ENCODE results near the gene CLDN5.

Gene CLDN5

DNA sequence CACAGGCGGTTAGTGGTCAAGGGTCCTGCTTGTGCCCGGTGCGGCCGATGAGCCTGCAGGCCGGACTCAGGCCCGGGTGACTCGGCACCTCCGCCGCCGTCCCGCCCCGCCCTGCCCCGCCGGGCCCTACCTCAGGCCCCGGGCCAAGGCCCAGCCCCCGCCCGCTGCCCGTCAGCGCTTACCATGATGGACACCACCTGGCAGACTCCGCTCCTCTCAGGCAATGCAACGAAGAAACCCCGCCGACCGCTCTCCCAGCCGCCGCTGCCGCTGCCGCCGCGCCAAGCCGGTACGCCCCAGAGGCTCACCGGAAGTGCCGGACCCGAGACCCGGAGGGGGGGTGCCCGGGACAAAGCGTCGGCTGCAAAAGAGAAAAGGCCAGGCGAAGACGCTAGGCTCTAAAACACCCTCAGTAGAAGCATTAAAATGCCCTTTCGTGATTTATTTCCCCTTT lies 45.3 kb downstream of the CLDN5 start, which contains the start of gene UFD1:
UFD1 (minus strand) TSS at position 293 of the 454 bp plus-strand sequence; CDS start at position 185, 108 bp downstream.
- peak; percentile 98 for DNase-seq

- no peak for DNase-seq
Observed at GRCh38 chr22:19478045-19478900, 45.9 kb downstream of the CLDN5 start.

DNA sequence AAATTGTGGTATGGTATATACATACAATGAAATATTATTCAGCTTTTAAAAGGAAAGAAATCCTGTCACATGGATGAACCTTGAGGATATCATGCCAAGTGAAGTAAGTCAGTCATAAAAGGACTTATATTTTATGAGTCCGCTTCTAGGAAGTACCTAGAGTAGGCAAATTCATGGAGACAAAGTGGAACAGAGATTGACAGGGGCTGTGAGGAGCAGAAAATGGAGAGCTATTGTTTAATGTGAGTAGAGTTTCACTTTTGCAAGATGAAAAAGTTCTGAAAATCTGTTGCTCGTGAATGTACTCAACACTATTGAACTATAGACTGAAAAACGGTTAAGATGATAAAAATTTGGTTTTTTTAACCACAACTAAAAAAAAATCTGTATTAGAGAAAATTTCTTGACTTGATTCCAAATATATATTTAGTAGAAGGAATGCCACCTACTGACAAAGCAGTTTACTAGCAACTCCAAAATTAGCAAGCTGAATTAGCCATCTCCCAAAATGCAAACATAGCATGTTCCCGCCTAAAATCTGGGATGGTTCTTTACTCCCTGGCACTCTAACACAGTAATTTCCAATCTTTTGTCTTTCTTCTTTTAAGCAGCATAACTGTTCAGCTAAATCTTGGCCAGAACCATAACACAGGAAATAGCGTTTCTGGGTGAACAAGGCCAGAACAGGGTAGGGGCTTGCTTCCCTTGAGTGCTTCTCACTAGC lies 46.7 kb downstream of the CLDN5 start:
- no peak for DNase-seq

- DNase-seq, result no peak
Observed at GRCh38 chr22:19476023-19476422, 48.2 kb downstream of the CLDN5 start.

- DNase-seq, result no peak
Observed at GRCh38 chr22:19473578-19473977, 50.6 kb downstream of the CLDN5 start.
